ENCODE results near the gene GPR62. TPM values are rescaled to one million over a fixed set of nuclear protein-coding genes. Genes with fewer than 3 reads are reported as not detected.
"Not testable (repeated sequence)": the region's sequence is repeated elsewhere in the genome, so short reads cannot be mapped to it uniquely, and the experiment has no call there.

Gene GPR62
- polyA plus RNA-seq, 4 donors: 0.32 to 0.59 (median 0.53) TPM

DNA sequence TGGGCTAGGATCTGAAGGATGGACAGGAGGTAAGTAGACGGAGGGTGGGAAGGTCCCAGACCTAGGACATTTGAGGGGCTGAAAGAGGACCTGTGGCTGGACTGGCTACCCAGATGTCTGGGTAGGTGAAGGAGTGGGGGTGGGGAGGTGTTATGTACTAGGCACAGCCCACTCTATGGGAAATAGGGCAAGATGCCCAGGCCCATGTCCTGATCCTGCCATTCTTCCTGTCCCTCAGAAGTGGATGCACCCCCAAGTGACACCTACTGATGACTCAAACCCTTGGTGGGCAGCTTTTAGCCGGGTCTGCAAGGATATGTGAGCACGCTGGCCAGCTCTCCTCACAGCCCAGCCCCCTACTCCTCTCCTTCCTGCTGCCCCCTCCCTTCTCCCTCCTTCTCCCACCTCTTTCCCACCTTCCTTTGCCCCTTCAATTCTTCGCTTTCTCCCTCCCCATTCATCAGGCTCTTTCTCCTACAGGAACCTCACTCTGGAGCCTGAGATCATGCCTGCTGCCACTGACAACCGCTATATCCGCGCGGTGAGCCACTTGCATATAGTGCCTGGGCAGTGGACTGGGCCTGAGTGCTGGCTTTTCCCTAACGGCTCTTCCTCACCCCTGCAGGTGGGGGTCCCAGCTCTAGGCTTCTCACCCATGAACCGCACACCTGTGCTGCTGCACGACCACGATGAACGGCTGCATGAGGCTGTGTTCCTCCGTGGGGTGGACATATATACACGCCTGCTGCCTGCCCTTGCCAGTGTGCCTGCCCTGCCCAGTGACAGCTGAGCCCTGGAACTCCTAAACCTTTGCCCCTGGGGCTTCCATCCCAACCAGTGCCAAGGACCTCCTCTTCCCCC, 33.3 kb downstream of the GPR62 start:
- no peak for DNase-seq (ENCODE audit: low read depth in 4 of 4, low spot score in 3 of 4)

DNA sequence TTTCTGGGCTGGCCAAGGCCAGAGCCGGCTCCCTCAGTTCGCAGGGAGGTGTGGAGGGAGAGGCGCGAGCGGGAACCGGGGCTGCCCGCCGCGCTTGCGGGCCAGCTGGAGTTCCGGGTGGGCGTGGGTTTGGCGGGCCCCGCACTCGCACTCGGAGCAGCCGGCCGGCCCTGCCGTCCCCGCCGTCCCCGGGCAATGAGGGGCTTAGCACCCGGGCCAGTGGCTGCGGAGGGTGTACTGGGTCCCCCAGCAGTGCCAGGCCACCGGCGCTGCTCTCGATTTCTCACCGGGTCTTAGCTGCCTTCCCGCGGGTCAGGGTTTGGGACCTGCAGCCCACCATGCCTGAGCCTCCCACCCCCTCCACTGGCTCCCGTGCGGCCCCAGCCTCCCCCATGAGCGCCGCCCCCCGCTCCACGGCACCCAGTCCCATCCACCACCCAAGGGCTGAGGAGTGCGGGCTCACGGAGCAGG, 35.4 kb downstream of the GPR62 start:
- not testable (repeated sequence) for DNase-seq (ENCODE audit: low read depth in 4 of 4, low spot score in 3 of 4)

DNA sequence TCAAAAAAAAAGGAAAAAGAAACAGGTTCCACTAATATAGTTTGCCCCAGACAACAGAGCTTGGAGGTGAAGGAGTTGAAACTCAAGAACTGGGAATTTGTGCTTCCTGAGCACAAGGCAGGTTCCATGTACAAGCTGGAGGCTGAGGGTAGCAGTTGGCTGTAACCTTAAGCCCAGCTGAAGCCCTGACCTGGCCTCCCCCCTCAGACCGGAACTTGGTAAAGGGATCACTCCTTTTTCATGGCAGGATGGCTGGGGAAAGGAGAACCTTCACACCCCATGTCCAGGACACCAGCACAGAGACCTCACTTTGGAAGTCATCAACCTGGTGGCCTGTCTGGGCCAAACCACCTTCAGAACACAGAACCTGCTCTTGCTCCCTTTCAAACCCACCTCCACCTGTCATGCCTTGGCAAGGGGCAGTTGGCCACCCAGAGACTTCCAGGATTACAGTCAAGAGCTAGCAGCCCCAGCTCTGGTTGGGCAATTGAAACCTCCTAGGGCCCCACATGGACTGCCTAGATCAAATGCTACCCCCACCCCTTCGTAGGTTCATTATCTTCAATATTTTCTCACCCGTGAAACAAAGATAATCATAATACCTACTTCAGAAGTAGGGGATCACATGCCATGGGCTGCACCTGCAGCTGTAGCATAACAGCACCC, 37.0 kb downstream of the GPR62 start:
- DNase-seq (ENCODE audit: low read depth in 4 of 4, low spot score in 3 of 4): no peak

DNA sequence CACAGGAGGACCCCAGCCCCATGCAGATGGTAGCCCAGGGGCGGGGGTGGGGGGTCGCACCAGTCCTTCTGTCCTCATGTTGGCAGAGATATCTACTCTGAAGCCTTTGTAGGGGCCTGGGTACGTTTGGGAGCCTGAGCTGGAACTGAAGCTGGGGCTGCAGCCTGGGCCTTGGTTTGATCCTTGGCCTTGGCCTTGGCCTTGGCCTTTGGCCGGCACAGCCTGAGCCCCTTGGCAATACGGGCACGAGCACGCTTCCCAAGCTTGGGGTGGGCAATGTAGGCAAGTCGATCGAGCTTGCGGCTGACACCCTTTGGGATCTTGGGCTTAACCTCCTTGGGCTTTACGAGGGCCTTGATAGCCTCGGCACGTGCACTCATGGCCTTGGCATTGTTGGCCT, 38.5 kb downstream of the GPR62 start:
- not testable (repeated sequence) for DNase-seq (ENCODE audit: low read depth in 4 of 4, low spot score in 3 of 4)

DNA sequence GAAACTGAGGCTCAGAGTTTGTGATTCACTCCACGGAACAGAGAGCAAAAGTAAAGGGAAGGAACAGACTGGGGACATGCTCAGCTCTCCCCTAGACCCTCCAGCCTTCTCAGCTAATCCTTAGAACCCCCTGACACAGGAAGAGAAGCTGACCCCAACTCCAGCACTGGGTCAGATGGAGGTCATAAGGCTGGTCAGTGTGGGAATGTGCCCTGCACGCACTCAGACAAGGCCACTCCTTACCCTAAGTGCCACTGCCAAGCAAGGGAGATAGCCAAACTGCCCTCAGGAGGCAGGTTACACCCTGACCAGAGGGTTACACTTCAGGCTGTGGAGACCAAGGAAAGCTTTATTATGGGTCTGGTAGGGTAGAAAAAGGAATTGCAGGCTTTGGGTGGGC, 39.3 kb downstream of the GPR62 start:
- DNase-seq (ENCODE audit: low read depth in 4 of 4, low spot score in 3 of 4): no peak

DNA sequence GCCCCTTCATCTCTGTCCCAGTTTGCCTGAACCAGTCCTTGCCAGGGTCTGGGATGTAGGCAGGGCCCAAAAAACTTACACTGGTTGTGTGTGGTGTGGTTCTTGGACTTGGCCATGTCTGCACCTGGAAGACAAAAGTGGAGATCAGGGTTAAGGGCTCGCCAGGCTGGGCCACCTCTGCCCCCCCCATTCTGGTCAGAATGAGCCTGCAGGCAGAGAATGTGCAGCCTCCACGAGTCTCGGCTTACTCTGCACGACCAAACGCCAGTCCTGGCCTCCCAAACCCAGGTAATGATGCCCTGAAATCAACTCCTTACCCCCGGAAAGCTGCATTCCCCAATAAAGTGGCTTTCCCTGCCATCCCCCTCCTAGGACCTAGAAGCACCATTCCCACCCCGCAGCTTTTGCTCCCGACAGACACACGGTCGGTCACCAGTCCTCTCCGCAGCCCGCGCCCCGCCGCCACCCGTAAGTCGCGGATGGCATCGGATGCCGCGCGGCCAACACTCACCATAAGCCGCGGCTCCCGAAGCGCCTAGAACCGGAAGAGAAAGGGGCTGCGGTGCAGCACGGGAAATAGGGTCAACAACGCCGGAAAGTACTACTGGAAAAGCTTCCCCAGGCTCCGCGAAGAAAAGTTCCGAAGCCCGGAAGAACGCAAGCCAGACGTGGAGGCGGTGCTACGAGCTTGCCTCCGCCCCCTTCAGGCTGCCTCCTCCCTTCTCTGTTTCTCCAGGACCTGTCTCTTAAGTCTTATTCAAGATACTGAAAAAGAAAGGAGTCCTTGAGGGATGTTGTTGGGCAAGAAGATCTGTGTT, 40.4 kb downstream of the GPR62 start, which contains the start of gene RPL29:
Gene RPL29, minus strand, starts transcription at position 550 of the 818 bp plus-strand sequence. Its CDS starts 434 bp downstream, at position 116.
- DNase-seq (ENCODE audit: low read depth in 4 of 4, low spot score in 3 of 4): peak in 3 of 4 donors; percentile 91 to 94 (median 93)

DNA sequence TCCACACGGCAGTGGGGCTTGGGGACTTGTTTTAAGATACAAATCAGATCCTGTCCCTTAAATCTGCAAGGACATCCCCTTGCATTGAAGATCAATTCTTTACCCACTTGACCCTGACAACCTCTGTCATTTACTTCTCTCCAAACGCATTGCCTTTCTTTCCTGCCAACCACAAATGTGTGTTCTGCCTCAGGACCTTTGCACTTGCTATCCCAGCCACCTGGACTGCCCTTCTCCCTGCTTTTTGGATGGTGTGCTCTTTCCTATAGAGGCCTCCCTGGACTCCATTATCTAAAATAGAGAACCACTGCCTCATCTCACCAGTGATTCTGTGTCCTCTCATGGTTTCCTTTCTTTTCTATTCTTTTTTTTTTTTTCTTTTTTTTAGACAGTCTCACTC, 42.0 kb downstream of the GPR62 start:
- DNase-seq (ENCODE audit: low read depth in 4 of 4, low spot score in 3 of 4): no peak

DNA sequence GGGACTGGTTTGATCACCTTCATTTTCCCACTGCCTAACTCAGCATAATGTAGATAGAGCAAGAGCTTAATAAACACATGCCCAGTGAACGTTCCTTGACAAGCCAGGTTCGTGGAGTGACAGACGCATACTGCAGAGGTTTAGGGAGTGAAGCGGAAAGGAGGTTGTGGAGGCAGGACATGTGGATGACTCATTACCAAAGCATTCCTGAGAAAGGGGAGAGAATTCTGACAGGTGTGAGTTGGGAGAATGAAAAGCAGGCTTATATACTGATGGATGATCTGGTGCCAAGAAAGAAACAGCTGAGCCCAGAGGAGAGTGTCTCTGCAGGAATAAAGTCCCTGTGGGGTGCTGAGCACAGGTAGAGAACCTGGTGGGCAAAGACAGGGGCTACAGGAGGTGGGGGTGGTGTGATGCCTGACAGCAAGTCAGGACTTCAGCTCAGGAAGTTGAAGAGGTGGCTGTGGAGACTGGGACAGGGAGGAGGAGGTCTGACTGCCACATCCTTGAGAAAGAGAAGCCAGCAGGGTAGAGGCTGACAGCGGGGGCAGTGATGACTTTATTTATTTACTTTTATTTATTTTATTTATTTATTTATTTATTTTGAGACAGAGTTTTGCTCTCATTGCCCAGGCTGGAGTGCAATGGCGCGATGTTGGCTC, 42.9 kb downstream of the GPR62 start:
- DNase-seq (ENCODE audit: low read depth in 4 of 4, low spot score in 3 of 4): no peak

DNA sequence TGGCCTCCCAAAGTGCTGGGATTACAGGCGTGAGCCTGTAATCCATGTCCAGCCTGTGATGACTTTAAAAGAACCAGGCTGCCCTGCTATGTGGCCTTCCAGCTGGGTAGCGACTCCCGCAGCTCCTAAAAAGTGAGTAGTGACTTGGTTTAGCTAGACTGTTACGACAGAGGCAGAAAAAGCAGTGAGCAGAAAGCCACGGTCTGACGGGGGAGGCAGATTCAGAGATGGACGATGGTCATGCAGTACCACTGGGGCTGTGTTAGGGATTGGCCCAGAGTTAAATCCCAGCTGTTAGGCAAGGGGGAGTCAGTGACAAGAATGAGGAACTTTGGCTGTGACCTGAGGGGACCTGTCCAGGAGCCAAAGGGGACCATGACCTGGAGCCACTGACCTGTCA, 43.6 kb downstream of the GPR62 start:
- DNase-seq (ENCODE audit: low read depth in 4 of 4, low spot score in 3 of 4): no peak

DNA sequence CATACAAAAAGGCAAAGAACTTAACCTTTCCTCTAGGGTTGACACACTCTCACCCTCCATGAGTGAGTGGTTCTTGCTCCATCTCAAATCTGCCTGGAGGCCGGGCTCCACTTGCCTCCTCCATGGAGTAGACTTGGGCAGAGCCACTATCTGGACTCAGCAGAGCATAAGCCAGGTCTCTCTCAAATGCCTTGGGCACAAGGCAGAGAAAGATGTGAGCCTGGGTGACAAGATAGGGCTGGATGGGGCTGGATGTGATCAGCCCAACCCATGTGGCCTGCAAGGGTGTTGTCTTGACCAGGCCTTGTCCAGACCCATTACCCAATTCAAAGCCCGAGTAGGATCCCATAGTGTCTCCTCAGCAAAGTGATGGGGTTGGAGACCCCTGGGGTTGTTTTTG, 44.7 kb downstream of the GPR62 start:
- no peak for DNase-seq (ENCODE audit: low read depth in 4 of 4, low spot score in 3 of 4)

DNA sequence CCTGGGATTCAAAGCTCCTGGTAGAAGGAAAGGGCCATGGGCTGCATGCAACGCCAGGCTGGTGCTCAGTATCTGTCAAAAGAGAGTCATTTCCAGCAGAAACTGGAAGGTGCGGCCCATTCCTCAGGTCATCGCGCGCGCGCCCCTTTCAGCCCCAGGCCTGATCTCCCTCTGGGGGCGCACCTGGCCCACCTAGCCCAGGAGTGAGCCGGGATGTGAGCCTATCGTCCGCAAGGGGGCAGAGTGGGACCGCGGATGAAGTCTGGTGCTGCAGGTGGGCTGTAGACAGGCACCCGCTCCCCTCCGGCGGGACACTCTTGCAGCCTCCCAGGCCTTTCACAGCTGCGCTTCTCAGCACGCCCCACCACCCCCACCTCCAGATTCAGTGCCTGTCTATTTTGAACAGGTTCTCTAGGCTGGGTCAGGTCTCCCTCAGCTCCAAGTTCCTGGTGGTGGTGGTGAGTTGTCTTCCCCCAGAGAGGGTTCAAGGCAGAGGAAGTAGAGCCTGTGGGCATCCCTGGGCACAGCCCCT, 46.3 kb downstream of the GPR62 start:
- peak in 2 of 4 donors; percentile 59 to 63 for DNase-seq (ENCODE audit: low read depth in 4 of 4, low spot score in 3 of 4)

DNA sequence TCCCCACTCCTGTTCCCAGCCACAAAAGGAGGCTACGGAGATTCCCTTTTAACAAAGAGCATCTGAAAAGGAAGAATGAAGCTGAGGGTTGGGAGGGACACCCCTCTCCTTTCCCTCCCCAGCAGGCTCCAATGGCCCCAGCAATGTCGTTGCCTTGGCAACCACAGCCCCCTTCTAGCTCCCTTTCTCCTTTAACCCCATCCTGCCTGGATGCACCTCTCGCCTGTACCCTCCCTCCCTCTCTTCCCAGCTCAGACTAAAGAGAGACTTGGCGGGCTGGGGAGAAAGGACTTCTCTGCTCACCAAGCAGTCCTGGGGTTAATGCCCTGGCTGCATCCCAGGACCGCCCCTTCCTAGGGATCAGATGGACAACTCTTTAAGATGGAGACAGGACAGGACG, 47.6 kb downstream of the GPR62 start:
- DNase-seq (ENCODE audit: low read depth in 4 of 4, low spot score in 3 of 4): no peak

DNA sequence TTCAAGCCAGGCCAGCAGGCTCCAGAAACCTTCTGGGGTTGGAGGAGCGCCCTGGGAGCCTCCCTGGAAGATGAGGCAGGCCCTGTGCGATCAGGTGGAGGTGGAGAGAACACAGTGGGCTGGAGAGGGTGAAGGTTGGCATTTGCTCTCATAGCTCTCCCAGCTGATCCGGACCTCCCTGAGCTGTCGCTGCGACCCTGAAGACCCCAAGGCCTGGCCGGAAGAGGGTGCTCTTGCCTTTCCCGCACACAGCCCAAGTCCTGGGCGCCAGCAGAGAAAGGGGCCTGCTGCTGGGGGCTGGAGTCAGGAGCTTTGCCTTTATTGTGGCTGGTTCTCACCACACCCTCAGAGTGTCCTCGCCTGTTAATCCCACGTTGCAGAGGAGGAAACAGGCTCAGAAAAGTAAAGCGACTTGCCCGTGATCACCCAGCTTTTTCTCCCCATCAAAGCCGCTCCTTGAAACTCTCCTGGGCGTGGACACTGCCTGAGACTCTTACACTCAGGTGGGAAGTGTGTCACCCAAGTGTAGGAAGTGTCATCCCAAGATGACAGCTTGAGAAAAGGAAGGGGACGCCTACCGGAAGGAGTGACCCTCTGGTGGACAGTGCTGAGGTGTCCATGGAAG, 49.1 kb downstream of the GPR62 start:
- DNase-seq (ENCODE audit: low read depth in 4 of 4, low spot score in 3 of 4): no peak

DNA sequence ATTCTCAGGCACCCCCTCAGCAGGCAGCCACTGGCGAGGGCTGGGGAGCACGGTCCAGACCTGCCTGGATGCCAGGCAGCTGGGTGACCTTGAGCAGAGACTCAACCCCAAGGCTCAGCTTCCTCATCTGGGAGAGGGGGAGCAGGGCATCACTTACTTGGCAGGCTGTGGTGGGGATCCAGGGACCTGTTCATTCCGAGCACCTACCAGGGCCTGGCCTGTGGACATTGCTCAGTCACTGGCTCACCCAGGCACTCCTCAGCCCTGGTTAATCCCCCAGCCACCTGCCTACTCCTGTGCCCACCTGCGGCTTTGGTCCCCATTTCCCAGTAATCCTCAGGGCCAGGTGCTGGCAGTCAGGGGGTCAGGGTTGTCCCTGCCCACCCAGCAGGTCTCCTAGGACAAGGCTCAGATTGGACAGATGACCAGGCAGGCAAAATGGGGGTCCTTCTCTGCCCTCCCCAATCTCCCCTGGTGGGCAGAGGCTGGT, 49.8 kb downstream of the GPR62 start:
- DNase-seq (ENCODE audit: low read depth in 4 of 4, low spot score in 3 of 4): no peak

DNA sequence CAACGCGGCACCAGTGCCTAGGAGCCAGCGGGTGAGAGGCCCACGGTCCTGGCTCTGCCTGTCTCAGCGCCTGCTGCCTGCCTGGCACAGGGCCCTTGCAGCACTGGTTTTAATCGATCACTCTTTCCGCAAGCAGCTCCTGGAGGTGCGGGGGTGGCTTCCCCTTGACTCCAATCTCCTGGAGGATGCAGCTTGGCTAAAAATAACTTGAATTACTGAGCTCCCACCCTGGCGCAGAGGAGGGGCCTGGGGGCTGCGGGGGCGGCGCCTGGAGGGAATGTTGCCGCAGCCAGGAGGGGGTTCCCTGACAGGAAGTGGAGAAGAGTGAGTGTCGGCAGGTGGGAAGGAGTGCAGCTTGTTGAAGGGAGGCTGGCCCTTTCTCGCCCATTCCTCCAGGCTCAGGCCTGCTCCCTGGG, 50.4 kb downstream of the GPR62 start:
- DNase-seq (ENCODE audit: low read depth in 4 of 4, low spot score in 3 of 4): peak in 2 of 4 donors; percentile 51 to 60

DNA sequence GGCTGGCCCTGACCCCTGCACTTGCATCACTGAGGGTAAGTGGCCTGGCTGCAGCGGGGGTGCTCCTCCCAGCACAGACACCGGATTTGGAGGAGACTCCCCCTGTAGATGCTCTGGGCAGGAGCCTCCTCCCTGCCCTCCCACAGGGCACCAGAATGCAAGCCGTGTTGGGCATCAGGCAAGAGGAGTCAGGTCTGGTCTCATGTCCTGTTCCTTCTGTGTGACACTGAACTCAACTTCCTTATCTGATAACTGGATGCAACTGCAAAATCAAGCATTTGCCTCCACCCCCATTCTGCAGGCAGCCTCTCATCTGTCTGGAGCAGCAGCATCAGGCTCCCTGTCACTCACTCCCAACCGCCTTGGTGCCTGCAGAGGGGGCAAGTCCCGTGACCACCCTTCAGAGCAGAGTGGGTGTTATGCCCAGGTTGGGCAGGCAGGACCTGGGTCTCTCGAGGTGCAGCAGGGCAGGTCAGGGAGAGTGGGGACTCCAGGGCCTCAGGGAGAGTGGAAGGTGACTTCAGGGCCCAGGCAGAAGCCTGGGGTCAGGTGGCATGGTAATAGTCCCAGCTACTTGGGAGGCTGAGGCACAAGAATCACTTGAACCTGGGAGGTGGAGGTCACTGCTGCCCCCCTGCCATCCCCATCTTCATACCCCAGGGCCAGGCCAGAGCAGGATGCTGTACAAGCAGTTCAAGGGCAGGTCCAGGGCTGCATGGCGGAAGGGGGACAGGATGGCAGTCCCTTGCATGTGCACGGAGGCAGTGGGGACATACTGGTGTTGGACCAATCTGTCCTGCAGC, 51.0 kb downstream of the GPR62 start:
- DNase-seq (ENCODE audit: low read depth in 4 of 4, low spot score in 3 of 4): no peak

DNA sequence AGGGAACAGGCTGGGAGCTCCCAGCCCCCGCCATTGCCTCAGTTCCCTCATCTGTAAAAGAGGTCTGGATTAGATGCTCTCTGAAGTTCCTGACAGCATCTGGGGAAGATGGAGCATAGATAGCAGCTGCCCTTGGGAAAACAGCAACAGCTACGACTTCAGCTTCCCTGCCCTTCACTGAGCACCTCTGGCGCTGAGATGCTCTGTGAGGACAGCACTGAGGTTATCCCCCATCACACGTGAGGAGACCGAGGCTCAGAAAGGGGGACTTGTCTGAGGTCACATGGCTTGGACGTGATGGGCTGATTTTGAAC, 51.6 kb downstream of the GPR62 start:
- no peak for DNase-seq (ENCODE audit: low read depth in 4 of 4, low spot score in 3 of 4)
